HCT116 (cell line): ENCODE measurements around the gene GPT2. TPM values are rescaled to one million over a fixed set of nuclear protein-coding genes. Genes with fewer than 3 reads are reported as not detected.

Experiments used
- EZH2phosphoT487 ChIP-seq: fragments of 200-600 bp; IDR thresholded peaks from 2 replicates; pipeline ENCODE4 v1.6.1; 2018; ENCODE audit warnings: antibody characterized with exemption, borderline replicate concordance
- REST ChIP-seq: IDR thresholded peaks from 2 replicates; pipeline ENCODE4 v1.6.1; 2012; ENCODE audit warnings: low read depth
- SP1 ChIP-seq: IDR thresholded peaks from 2 replicates; pipeline ENCODE4 v1.6.1; 2012; ENCODE audit warnings: low read depth
- YY1 ChIP-seq: IDR thresholded peaks from 2 replicates; pipeline ENCODE4 v1.6.1; 2011; ENCODE audit warnings: low read length, low read depth, moderate library complexity, mild to moderate bottlenecking; ENCODE audit not compliant: insufficient replicate concordance; ENCODE audit errors: extremely low read depth
- ZBTB33 ChIP-seq: IDR thresholded peaks from 2 replicates; pipeline ENCODE4 v1.6.1; 2011; ENCODE audit warnings: mild to moderate bottlenecking, low read length, moderate library complexity; ENCODE audit not compliant: insufficient replicate concordance; ENCODE audit errors: extremely low read depth
- total RNA-seq: library from RNA; stranded (reverse); gene quantifications from one replicate; pipeline ENCODE4 v1.2.1, GENCODE V29; 2021; ENCODE audit not compliant: unreplicated experiment

Gene GPT2
- total RNA-seq, 1 experiment from 2014 or later = 50.6 TPM

- no peak for TF ChIP-seq REST
- no peak for TF ChIP-seq YY1
- no peak for TF ChIP-seq EZH2phosphoT487
- TF ChIP-seq SP1 = no peak
- no peak for TF ChIP-seq ZBTB33
- TF ChIP-seq, all 23 proteins: peak for 2
Observed at GRCh38 chr16:46929378-46930332, 45.5 kb downstream of the GPT2 start (continued).
